Testis (tissue), 3 donors: ENCODE measurements around the gene CACNA2D3. TPM values are rescaled to one million over a fixed set of nuclear protein-coding genes. Genes with fewer than 3 reads are reported as not detected.
A peak's percentile ranks its signal among the peaks of the same experiment; 100 is the strongest.

Experiments
- DNase-seq: peaks from one replicate; pipeline ENCODE4 v3.0.0-alpha.2; 2019
- H3K27ac ChIP-seq, 2 donors: fragments of 200-600 bp; sonication (generic); one replicate each; pipeline ENCODE4 v1.5.1; 2019
- H3K27me3 ChIP-seq: fragments of 200-600 bp; sonication (generic); one replicate; pipeline ENCODE4 v1.5.1; 2019
- H3K36me3 ChIP-seq: fragments of 200-600 bp; sonication (generic); one replicate; pipeline ENCODE4 v1.5.1; 2017; ENCODE audit warnings: low read depth; ENCODE audit errors: missing control alignments
- H3K4me1 ChIP-seq: fragments of 200-600 bp; sonication (generic); one replicate; pipeline ENCODE4 v1.5.1; 2019
- H3K4me3 ChIP-seq, 2 donors: fragments of 200-600 bp; sonication (generic); one replicate each; pipeline ENCODE4 v1.5.1; 2017 to 2019
- H3K9me3 ChIP-seq: fragments of 200-600 bp; sonication (generic); one replicate; pipeline ENCODE4 v1.5.1; 2017
- CTCF ChIP-seq, 3 experiments: fragments of 450-650 bp in 2 of 3; fragments of 200-600 bp in 1 of 3; sonication (generic) in 1 of 3; IDR thresholded peaks; one replicate each; pipeline ENCODE4 v1.5.1; 2016 to 2019; ENCODE audit warnings: antibody characterized with exemption in 3 of 3, mild to moderate bottlenecking in 2 of 3, moderate library complexity in 1 of 3
- POLR2A ChIP-seq: fragments of 450-650 bp; IDR thresholded peaks from one replicate; pipeline ENCODE4 v1.6.1; 2017; ENCODE audit warnings: antibody characterized with exemption, mild to moderate bottlenecking, moderate library complexity
- WGBS, 2 donors: methylation state at CpG; one replicate each; pipeline ENCODE4 v1.1.5; 2018; 5-methylcytosine and 5-hydroxymethylcytosine counted together
- intact Hi-C: fragments of 100-400 bp; cut with DNase I; formaldehyde crosslinking; loops from one replicate; pipeline ENCODE4 v1.15.1; 2023; ENCODE audit warnings: low total_unique reads
- polyA plus RNA-seq: library from polyadenylated mRNA; stranded (reverse); fragments of 350-450 nt; fragmentation: Illumina TruSeq; extraction: RNeasy Lipid Tissue Mini Kit (QIAGEN cat#74804); gene quantifications from one replicate; pipeline ENCODE4 v1.2.3, GENCODE V29; 2014; ENCODE audit warnings: low read depth, low replicate concordance; ENCODE audit not compliant: insufficient read depth
- total RNA-seq, 2 donors: library from RNA; depleted of rRNA; stranded (reverse); fragments of >200 nt; gene quantifications; one replicate each; pipeline ENCODE4 v1.2.3, GENCODE V29; 2016

The CACNA2D3 gene
- total and polyA plus RNA-seq, 3 donors from 2014 or later, result 10.1 to 16.5 (median 11.2) TPM

GRCh38 chr3:55077726-55078125, 955.4 kb downstream of the CACNA2D3 start:
- H3K27ac ChIP-seq, result no peak overlapping the region
- no peak for DNase-seq
- H3K9me3 ChIP-seq, result no peaks in the 10 kb centered on the region
- H3K4me3 ChIP-seq, result no peak overlapping the region
- H3K27me3 ChIP-seq, result no peaks in the 10 kb centered on the region
- intact Hi-C loops, result no loop called here
- H3K36me3 ChIP-seq, result no peaks in the 10 kb centered on the region
- 85 to 87% methylated on average over 7 of the region's 7 CpGs for WGBS, 2 donors
- no peaks in the 10 kb centered on the region for H3K4me1 ChIP-seq
- TF ChIP-seq CTCF (IDR thresholded peaks at IDR 0.05), result no peak
- no peak for TF ChIP-seq POLR2A

- intact Hi-C loops, result no loop called here
- 70 to 80% methylated on average over 7 of the region's 7 CpGs for WGBS, 2 donors
- Histone ChIP-seq H3K4me1 (no peaks in the 10 kb centered on the region), H3K9me3 (no peaks in the 10 kb centered on the region), H3K27me3 (no peaks in the 10 kb centered on the region), H3K27ac (no peak overlapping the region), H3K4me3 (no peak overlapping the region), H3K36me3 (no peaks in the 10 kb centered on the region)
- TF ChIP-seq CTCF (IDR thresholded peaks at IDR 0.05), result no peak
- no peak for TF ChIP-seq POLR2A
- DNase-seq, result no peak
Observed at GRCh38 chr3:55078876-55079275, 956.5 kb downstream of the CACNA2D3 start.

- Histone ChIP-seq H3K4me3 (no peak overlapping the region), H3K4me1 (no peaks in the 10 kb centered on the region), H3K9me3 (no peaks in the 10 kb centered on the region), H3K36me3 (no peaks in the 10 kb centered on the region), H3K27me3 (no peaks in the 10 kb centered on the region), H3K27ac (no peak overlapping the region)
- 70 to 74% methylated on average over 5 of the region's 5 CpGs for WGBS, 2 donors
- no peak for TF ChIP-seq CTCF (IDR thresholded peaks at IDR 0.05)
- no peak for TF ChIP-seq POLR2A
- DNase-seq, result no peak
- intact Hi-C loops, result no loop called here
Observed at GRCh38 chr3:55085231-55085630, 962.9 kb downstream of the CACNA2D3 start.

GRCh38 chr3:55089211-55089610, 966.9 kb downstream of the CACNA2D3 start:
- no peaks in the 10 kb centered on the region for H3K9me3 ChIP-seq
- H3K36me3 ChIP-seq, result no peaks in the 10 kb centered on the region
- no peak for TF ChIP-seq POLR2A
- H3K27ac ChIP-seq, result no peak overlapping the region
- intact Hi-C loops, result no loop called here
- peak; percentile 33 for DNase-seq
- WGBS, 2 donors, result 49 to 50% methylated on average over 5 of the region's 5 CpGs
- no peak overlapping the region for H3K4me3 ChIP-seq
- no peaks in the 10 kb centered on the region for H3K4me1 ChIP-seq
- H3K27me3 ChIP-seq, result no peaks in the 10 kb centered on the region

GRCh38 chr3:55090291-55090690, 967.9 kb downstream of the CACNA2D3 start:
- Histone ChIP-seq H3K36me3 (no peaks in the 10 kb centered on the region), H3K9me3 (no peaks in the 10 kb centered on the region), H3K27me3 (no peaks in the 10 kb centered on the region), H3K4me3 (no peak overlapping the region), H3K27ac (no peak overlapping the region), H3K4me1 (no peaks in the 10 kb centered on the region)
- DNase-seq, result no peak
- WGBS, 2 donors, result 61 to 65% methylated on average over 5 of the region's 5 CpGs
- intact Hi-C loops, result no loop called here
- TF ChIP-seq CTCF (IDR thresholded peaks at IDR 0.05) (no peak), POLR2A (no peak)
